SK-N-MC (cell line): ENCODE measurements around the gene TMEM269.
A peak's percentile ranks its signal among the peaks of the same experiment; 100 is the strongest.

Experiments
- DNase-seq: peaks from one replicate; pipeline ENCODE4 v3.0.0-alpha.2; 2011; ENCODE audit warnings: low read depth, low spot score
- H3K27ac ChIP-seq: fragments of 200-600 bp; sonication (generic); 2 replicates; pipeline ENCODE4 v1.5.1; 2016; ENCODE audit warnings: mixed run types
- H3K36me3 ChIP-seq: fragments of 200-600 bp; sonication (generic); 2 replicates; pipeline ENCODE4 v1.6.1; 2017; ENCODE audit warnings: antibody characterized with exemption, low read length, mixed read lengths; ENCODE audit not compliant: insufficient read depth
- H3K4me3 ChIP-seq: fragments of 200-600 bp; sonication (generic); 2 replicates; pipeline ENCODE4 v1.5.1; 2016
- H3K9ac ChIP-seq: fragments of 200-600 bp; sonication (generic); 2 replicates; pipeline ENCODE4 v1.8.0; 2017; ENCODE audit warnings: mixed run types, mixed read lengths; ENCODE audit not compliant: insufficient read length
- H3K9me3 ChIP-seq: fragments of 200-600 bp; sonication (generic); 2 replicates; pipeline ENCODE4 v1.6.1; 2017; ENCODE audit warnings: low read depth, mild to moderate bottlenecking, antibody characterized with exemption, low read length, moderate library complexity, mixed read lengths
- EZH2 ChIP-seq: fragments of 200-600 bp; sonication (generic); IDR thresholded peaks from one replicate; pipeline ENCODE4 v1.6.1; 2017; ENCODE audit warnings: antibody characterized with exemption
- FOXP2 ChIP-seq: optimal IDR thresholded peaks from 2 replicates; pipeline ENCODE3; 2011; ENCODE audit warnings: mild to moderate bottlenecking, moderate library complexity; ENCODE audit not compliant: insufficient read depth; ENCODE audit errors: extremely low read length, control extremely low read depth
- POLR2AphosphoS5 ChIP-seq: IDR thresholded peaks from 2 replicates; pipeline ENCODE4 v1.6.1; 2012; ENCODE audit warnings: mild to moderate bottlenecking, low read depth, low read length, borderline replicate concordance

Gene TMEM269

GRCh38 chr1:42844592-42845140, 59.9 kb downstream of the TMEM269 start:
- Histone ChIP-seq H3K27ac (no peak overlapping the region), H3K4me3 (no peak overlapping the region), H3K9ac (no peak overlapping the region), H3K9me3 (no peaks in the 10 kb centered on the region), H3K36me3 (peaks cover 8% of the 10 kb centered on the region)
- TF ChIP-seq FOXP2: no peak
- TF ChIP-seq EZH2: no peak
- TF ChIP-seq POLR2AphosphoS5: no peak
- DNase-seq: no peak

GRCh38 chr1:42845193-42845592, 60.4 kb downstream of the TMEM269 start:
- Histone ChIP-seq H3K27ac (no peak overlapping the region), H3K9ac (no peak overlapping the region), H3K4me3 (peak overlapping the region; percentile 83; the same call in 1 of the 2 replicates), H3K9me3 (no peaks in the 10 kb centered on the region), H3K36me3 (peaks cover 13% of the 10 kb centered on the region)
- TF ChIP-seq POLR2AphosphoS5 (no peak), FOXP2 (no peak), EZH2 (no peak)
- no peak for DNase-seq

- no peak for DNase-seq
- Histone ChIP-seq H3K9me3 (no peaks in the 10 kb centered on the region), H3K4me3 (peak overlapping the region; percentile 83), H3K36me3 (peaks cover 20% of the 10 kb centered on the region), H3K9ac (peak overlapping the region; percentile 69), H3K27ac (no peak overlapping the region)
- no peak for TF ChIP-seq FOXP2
- TF ChIP-seq POLR2AphosphoS5: no peak
- TF ChIP-seq EZH2: no peak
Observed at GRCh38 chr1:42845866-42846256, 61.1 kb downstream of the TMEM269 start.

- Histone ChIP-seq H3K9ac (peak within 1 kb of the TSS; percentile 92), H3K27ac (no peak within 1 kb of the TSS), H3K4me3 (peak within 1 kb of the TSS; percentile 83), H3K36me3 (peaks cover 26% of the 10 kb centered on the region), H3K9me3 (no peaks in the 10 kb centered on the region)
- DNase-seq: peak; percentile 92
- TF ChIP-seq EZH2 (no peak), POLR2AphosphoS5 (peak; percentile 91)
Observed at GRCh38 chr1:42846257-42847110, 61.7 kb downstream of the TMEM269 start, which contains the start of gene ZNF691. ZNF691 (plus strand) TSS chr1:42846613; CDS start chr1:42849659, 3,046 bp downstream.

GRCh38 chr1:42847111-42847595, 62.4 kb downstream of the TMEM269 start:
- peak overlapping the region; percentile 92 for H3K9ac ChIP-seq
- TF ChIP-seq POLR2AphosphoS5 (no peak), FOXP2 (no peak), EZH2 (no peak)
- no peak overlapping the region for H3K27ac ChIP-seq
- H3K9me3 ChIP-seq: no peaks in the 10 kb centered on the region
- peak overlapping the region; percentile 83 for H3K4me3 ChIP-seq
- H3K36me3 ChIP-seq: peaks cover 31% of the 10 kb centered on the region
- DNase-seq: no peak

- DNase-seq: no peak
- H3K27ac ChIP-seq: no peak overlapping the region
- peak overlapping the region; percentile 83 for H3K4me3 ChIP-seq
- no peaks in the 10 kb centered on the region for H3K9me3 ChIP-seq
- peaks cover 31% of the 10 kb centered on the region for H3K36me3 ChIP-seq
- H3K9ac ChIP-seq: peak overlapping the region; percentile 92
- no peak for TF ChIP-seq FOXP2
Observed at GRCh38 chr1:42847721-42848460, 63.1 kb downstream of the TMEM269 start.

GRCh38 chr1:42848823-42849537, 64.2 kb downstream of the TMEM269 start:
- Histone ChIP-seq H3K27ac (no peak overlapping the region), H3K9ac (no peak overlapping the region), H3K9me3 (no peaks in the 10 kb centered on the region), H3K4me3 (no peak overlapping the region), H3K36me3 (peaks cover 31% of the 10 kb centered on the region)
- no peak for DNase-seq
- TF ChIP-seq FOXP2 (no peak), EZH2 (no peak), POLR2AphosphoS5 (no peak)

GRCh38 chr1:42849944-42850343, 65.2 kb downstream of the TMEM269 start:
- no peak overlapping the region for H3K9ac ChIP-seq
- H3K9me3 ChIP-seq: no peaks in the 10 kb centered on the region
- DNase-seq: no peak
- peaks cover 31% of the 10 kb centered on the region for H3K36me3 ChIP-seq
- no peak overlapping the region for H3K4me3 ChIP-seq
- TF ChIP-seq POLR2AphosphoS5 (no peak), EZH2 (no peak), FOXP2 (no peak)
- H3K27ac ChIP-seq: no peak overlapping the region
